ENCODE data around the gene CCNDBP1.
"Not testable (repeated sequence)": the region's sequence is repeated elsewhere in the genome, so short reads cannot be mapped to it uniquely, and the experiment has no call there.

The CCNDBP1 gene

GRCh38 chr15:43193710-43194109 is 8.5 kb downstream of the CCNDBP1 start:
- DNase-seq (ENCODE audit: low spot score), result no peak

DNA sequence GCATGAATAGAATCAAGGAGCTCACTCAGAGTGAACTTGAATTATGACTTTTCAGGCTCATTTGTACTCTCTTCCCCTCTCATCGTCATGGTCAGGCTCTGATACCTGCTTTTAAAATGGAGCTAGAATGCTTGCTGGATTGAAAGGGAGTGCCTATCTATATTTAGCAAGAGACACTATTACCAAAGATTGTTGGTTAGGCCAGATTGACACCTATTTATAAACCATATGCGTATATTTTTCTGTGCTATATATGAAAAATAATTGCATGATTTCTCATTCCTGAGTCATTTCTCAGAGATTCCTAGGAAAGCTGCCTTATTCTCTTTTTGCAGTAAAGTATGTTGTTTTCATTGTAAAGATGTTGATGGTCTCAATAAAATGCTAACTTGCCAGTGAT is 9.6 kb downstream of the CCNDBP1 start:
- no peak for DNase-seq (ENCODE audit: low spot score)

GRCh38 chr15:43196760-43197548 is 11.8 kb downstream of the CCNDBP1 start:
- no peak for DNase-seq (ENCODE audit: low spot score)

DNA sequence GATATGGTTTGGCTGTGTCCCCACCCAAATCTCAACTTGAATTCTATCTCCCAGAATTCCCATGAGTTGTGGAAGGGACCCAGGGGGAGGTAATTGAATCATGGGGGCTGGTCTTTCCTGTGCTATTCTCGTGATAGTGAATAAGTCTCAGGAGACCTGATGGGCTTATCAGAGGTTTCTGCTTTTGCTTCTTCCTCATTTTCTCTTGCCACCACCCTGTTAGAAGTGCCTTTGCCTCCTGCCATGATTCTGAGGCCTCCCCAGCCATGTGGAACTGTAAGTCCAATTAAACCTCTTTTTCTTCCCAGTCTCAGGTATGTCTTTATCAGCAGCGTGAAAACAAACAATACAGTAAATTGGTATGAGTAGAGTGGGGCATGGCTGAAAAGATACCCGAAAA is 12.6 kb downstream of the CCNDBP1 start:
- DNase-seq (ENCODE audit: low spot score), result not testable (repeated sequence)

DNA sequence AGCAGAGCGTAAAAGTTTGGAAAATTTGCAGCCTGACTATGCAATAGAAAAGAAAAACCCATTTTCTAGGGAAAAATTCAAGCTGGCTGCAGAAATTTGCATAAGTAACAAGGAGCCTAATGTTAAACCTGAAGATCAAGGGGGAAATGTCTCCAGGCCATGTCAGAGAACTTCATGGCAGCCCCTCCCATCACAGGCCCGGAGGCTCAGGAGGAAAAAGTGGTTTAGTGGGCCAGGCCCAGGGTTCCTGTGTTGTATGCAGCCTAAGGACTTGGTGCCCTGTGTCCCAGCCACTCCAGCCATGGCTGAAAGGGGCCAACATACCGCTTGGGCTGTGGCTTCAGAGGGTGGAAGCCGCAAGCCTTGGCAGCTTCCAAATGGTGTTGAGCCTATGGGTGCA is 13.4 kb downstream of the CCNDBP1 start:
- not testable (repeated sequence) for DNase-seq (ENCODE audit: low spot score)

- DNase-seq (ENCODE audit: low spot score), result no peak
Measured at GRCh38 chr15:43198992-43199391, 13.8 kb downstream of the CCNDBP1 start.

- no peak for DNase-seq (ENCODE audit: low spot score)
Measured at GRCh38 chr15:43199945-43200488, 14.8 kb downstream of the CCNDBP1 start.

DNA sequence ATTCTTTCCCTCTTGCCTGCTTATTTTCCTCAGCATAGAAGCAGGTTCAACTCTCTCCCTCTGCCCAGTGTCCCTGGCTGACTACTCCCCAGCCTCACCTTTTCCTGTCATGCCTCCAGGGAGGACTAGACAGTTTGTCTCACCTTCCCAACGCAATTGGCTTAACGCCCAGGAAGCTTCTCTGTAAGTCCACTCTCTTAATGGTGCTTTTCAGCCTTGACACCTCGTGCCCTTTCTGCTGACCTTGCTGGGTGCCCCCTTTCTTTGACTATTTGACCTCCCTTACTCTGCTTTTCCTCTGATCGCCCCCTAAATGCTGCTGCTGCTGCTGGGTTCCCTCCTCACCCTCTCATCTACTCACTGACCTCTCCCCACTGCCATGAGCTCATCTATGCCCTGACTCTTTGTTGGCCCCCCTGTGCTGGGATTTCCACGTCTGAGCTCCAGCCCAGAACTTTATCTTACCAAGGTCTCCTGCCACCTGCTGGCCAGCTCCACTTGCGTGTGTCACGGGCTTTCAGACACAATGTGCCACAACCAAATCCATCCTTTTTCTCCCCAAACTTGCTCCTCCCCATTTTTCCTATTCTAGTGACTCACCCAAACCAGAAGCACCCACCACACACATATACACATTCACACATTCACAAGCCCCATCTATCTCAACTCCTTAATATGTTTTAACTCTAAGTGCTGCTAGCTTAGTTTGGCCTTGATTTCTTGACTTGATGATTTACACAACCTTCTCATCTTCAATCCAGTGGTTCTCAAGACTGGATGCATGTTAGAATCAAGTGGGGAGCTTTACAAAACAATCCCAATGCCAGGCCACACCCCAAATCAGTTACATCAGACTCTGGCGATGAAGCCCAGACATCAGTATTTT is 19.1 kb downstream of the CCNDBP1 start:
- no peak for DNase-seq (ENCODE audit: low spot score)

DNA sequence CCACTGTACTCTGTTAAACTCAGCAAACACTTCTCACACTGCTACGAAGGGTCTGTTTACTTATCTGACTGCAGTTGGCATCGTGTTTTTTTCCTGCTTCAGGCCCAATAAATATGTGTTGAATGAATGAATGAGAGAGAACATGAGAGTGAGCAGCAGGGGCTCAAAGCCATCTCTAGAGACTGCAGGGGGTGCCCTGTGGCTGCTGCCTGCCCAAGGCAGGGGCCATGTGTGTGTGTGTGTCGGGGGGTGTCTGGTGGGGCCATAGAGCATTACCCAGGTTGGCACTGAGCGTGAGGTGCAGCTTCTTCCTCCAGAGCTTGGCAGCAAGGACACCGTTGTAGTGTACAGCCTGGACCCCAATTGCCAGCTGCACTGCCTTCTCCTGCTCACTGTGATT is 20.9 kb downstream of the CCNDBP1 start:
- DNase-seq (ENCODE audit: low spot score), result no peak

DNA sequence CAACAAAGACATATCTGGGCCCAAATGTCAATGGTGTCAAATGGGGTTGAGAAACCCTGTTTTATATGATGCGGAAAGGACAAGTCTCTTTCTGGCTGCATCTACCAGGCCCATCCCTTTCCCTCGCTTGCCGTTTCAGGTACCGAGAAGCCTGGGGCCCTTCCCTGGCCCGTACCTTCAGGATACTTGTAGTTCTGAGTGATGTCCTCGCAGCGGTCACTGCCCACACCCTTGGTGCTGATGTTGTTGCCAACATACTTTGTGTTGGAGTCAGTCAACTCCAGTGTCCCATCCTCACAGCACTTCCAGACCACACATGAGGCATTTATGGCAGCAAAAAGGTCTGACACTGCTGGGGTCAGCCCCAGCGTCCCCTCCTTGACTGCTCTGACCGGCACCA is 21.8 kb downstream of the CCNDBP1 start:
- DNase-seq (ENCODE audit: low spot score), result no peak

DNA sequence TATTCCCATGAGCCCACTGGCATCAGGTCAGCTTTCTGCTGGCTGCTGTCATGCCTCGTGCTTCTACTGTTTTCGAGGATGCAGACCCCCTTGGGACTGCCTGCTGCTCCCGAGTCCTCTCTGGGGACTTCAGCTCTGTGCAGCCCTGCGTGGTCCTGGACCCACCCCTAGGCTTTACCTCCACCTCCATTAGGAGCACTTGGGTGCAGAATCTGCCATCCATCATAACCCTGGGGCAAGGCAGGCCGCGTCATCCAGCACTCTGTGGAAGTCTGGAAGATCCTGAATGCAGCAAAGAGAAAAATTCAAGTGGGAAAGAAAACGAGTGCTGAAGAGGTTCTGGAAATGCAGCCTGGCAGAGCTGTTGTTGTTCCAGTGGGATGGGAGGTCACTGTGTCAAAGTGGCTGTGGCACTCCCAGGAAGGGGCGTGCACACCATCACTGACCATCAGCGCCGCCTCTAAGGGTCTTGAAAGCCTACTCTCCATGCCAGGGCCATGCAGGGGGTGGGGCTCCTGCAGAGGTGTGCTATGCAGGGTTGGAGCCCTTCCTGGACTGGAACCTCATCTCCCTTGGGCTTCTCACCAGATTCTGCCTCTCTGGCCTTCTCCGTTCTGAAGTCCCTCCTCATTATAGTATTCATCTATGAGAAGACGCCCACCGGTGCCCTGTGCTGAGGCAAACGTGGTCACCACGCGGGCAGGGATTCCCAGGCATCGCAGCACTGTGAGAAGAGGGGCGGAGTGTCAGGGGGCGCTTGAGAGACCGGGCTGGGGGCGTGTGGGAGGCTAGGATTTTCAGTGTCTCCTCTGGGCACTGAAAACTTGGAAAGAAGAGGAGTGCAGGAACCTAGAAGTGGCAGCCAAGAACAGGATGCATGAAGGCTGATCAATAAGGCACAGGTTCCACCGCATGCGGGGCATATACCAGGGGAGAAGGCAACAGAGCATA is 23.1 kb downstream of the CCNDBP1 start:
- DNase-seq (ENCODE audit: low spot score), result no peak

DNA sequence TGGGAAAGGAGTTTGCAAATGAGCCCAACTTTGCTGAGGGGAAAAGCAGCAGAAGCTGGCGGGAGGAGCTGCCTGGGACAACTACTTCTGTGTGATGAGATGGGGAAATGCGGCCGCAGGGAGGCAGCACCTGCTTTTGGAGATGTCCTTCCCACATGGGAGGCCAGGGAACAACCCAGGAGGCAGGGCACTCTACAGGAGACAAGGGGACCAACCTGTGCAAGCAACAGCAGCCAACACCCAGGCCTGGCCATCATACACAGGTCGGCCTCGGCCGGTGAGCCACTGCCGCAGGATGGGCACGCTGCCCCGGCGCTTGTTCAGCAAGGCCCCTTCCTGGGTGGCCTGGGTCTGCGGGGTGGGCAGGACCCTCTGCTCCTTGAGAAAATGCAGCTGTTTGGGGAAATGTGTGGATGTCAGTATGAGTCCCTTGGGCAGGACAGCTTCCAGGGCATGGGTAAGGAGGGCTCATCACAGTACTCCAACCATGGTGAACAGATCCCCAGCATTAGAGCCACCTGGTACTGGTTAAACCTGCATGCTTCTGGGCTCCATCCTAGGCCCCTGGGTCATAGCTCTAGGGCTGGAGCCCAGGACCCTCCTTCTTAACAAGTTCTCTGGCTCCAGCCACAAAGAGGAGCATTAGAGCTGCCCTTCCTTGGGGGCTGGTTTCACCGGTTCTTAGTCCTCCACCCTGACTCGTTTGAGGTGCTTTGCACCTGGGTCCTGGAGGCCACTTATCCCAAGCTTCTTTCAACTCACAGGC is 24.0 kb downstream of the CCNDBP1 start:
- DNase-seq (ENCODE audit: low spot score), result no peak

DNA sequence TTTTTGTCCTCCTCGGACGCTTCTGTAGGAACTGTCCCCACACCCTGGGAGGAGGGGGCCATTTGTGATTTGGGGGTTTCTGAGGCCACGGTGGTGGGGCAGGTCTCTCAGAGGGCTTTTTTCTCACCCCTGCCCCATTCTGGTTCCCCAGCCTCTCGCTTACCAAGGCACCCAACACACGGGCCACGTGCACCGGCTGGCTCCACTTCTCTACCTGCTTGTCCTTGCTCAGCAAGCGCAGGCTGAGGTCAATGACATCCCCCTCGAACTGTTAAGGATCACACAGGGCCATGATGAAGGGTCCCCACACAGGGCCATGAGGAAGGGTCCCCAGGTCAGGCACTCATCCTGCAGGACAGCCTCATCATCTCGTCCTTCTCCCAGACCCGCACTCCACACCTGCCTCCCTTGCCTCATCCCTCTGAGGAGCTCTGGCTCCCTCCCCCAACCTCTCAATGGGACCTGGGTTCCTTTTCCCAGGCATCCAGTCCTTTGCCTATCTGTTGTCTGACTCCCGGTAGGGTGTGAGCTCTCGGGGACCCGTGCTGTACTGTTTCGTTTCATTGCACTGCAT is 25.1 kb downstream of the CCNDBP1 start:
- DNase-seq (ENCODE audit: low spot score), result no peak

DNA sequence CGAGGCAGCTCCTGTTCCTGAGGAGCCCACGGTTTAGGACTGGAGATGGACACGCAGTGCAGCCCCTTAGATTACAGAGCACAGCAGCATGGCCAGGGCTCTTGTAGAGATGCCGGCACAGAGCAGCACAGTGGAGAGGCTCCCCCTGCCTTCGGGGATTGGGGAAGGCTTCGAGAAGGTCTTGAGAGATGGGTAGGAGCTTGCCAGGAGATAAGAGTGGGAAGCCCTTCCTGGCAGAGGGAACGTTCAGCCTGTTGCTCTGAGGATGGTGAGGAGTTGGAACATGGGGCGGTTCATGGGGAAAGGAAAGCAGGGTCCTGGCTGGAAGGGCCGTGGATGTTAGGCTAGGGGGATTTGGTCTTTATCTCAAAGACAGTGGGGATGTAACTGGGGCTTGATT is 25.6 kb downstream of the CCNDBP1 start:
- no peak for DNase-seq (ENCODE audit: low spot score)

GRCh38 chr15:43211224-43211735 is 26.1 kb downstream of the CCNDBP1 start:
- DNase-seq (ENCODE audit: low spot score), result no peak

- no peak for DNase-seq (ENCODE audit: low spot score)
Measured at GRCh38 chr15:43212299-43212698, 27.1 kb downstream of the CCNDBP1 start.

- no peak for DNase-seq (ENCODE audit: low spot score)
Measured at GRCh38 chr15:43212951-43213350, 27.7 kb downstream of the CCNDBP1 start.

- DNase-seq (ENCODE audit: low spot score), result no peak
Measured at GRCh38 chr15:43213466-43213865, 28.3 kb downstream of the CCNDBP1 start.

- DNase-seq (ENCODE audit: low spot score), result no peak
Measured at GRCh38 chr15:43214169-43214568, 29.0 kb downstream of the CCNDBP1 start.

- no peak for DNase-seq (ENCODE audit: low spot score)
Measured at GRCh38 chr15:43214592-43215295, 29.5 kb downstream of the CCNDBP1 start.

Data from putamen (tissue), 1 donor.